Measurements from ENCODE around the gene SEMA5A.

Gene SEMA5A

GRCh38 chr5:9194509-9194908 lies 351.4 kb downstream of the SEMA5A start:
- no peak for DNase-seq

GRCh38 chr5:9192266-9192665 lies 353.6 kb downstream of the SEMA5A start:
- no peak for DNase-seq

- no peak for DNase-seq
These were observed 356.2 kb downstream of the SEMA5A start for GRCh38 chr5:9189681-9190080.

GRCh38 chr5:9188956-9189355 lies 356.9 kb downstream of the SEMA5A start:
- DNase-seq, result no peak

- no peak for DNase-seq
These were observed 357.7 kb downstream of the SEMA5A start for GRCh38 chr5:9188131-9188530.

- DNase-seq, result no peak
These were observed 358.3 kb downstream of the SEMA5A start for GRCh38 chr5:9187614-9188013.

GRCh38 chr5:9186069-9186468 lies 359.8 kb downstream of the SEMA5A start:
- no peak for DNase-seq

GRCh38 chr5:9183992-9184391 lies 361.9 kb downstream of the SEMA5A start:
- DNase-seq, result no peak

GRCh38 chr5:9182899-9183695 lies 362.8 kb downstream of the SEMA5A start:
- DNase-seq, result no peak

GRCh38 chr5:9176641-9177040 lies 369.2 kb downstream of the SEMA5A start:
- DNase-seq, result no peak

- no peak for DNase-seq
These were observed 371.4 kb downstream of the SEMA5A start for GRCh38 chr5:9174446-9174845.

- DNase-seq, result no peak
These were observed 372.4 kb downstream of the SEMA5A start for GRCh38 chr5:9173281-9174048.

- DNase-seq, result no peak
These were observed 375.8 kb downstream of the SEMA5A start for GRCh38 chr5:9170026-9170425.

GRCh38 chr5:9169557-9169902 lies 376.3 kb downstream of the SEMA5A start:
- no peak for DNase-seq

- DNase-seq, result no peak
These were observed 376.9 kb downstream of the SEMA5A start for GRCh38 chr5:9168791-9169556.

GRCh38 chr5:9166202-9167112 lies 379.4 kb downstream of the SEMA5A start:
- DNase-seq, result no peak

GRCh38 chr5:9165546-9165945 lies 380.3 kb downstream of the SEMA5A start:
- DNase-seq, result no peak

GRCh38 chr5:9160747-9161146 lies 385.1 kb downstream of the SEMA5A start:
- no peak for DNase-seq

- DNase-seq, result no peak
These were observed 388.1 kb downstream of the SEMA5A start for GRCh38 chr5:9157811-9158210.

GRCh38 chr5:9157020-9157419 lies 388.9 kb downstream of the SEMA5A start:
- no peak for DNase-seq

- peak; percentile 24 for DNase-seq
These were observed 389.6 kb downstream of the SEMA5A start for GRCh38 chr5:9156282-9156681.

GRCh38 chr5:9151684-9152427 lies 394.0 kb downstream of the SEMA5A start:
- no peak for DNase-seq
